Naive thymus-derived CD4-positive, alpha-beta T cell (primary cell): ENCODE data around the gene GALNT14. TPM values are rescaled to one million over a fixed set of nuclear protein-coding genes. Genes with fewer than 3 reads are reported as not detected.

Experiments used
- ATAC-seq: fragments of 150-1000 bp; cut with Tn5 transposase; 2 replicates; pipeline ENCODE4 v1.10.0; 2021; ENCODE audit warnings: mild to moderate bottlenecking, moderate library complexity
- CTCF ChIA-PET: fragments of 350-600 bp; sonication (Branson Sonifier 250); formaldehyde crosslinking; loops from one replicate; lab custom pipeline; 2021; ENCODE audit warnings: antibody characterized with exemption; lab: Charles Lee
- POLR2A ChIA-PET: fragments of 350-600 bp; sonication (Branson Sonifier 250); formaldehyde crosslinking; loops from one replicate; lab custom pipeline; 2021; ENCODE audit warnings: antibody characterized with exemption, inconsistent platforms; lab: Charles Lee
- DNase-seq, 9 donors: peaks; one replicate each; pipeline versions ENCODE4 v3.0.0 to v3.0.0-alpha.2; 2020 to 2022; ENCODE audit warnings: mixed read lengths in 1 of 9
- H3K27ac ChIP-seq: one replicate; pipeline ENCODE4 v1.7.0; 2013; ENCODE audit warnings: mild to moderate bottlenecking, low read depth, low read length, moderate library complexity
- H3K27me3 ChIP-seq, 2 donors: one replicate each; pipeline ENCODE4 v1.7.0; 2013; ENCODE audit warnings: low read length in 2 of 2, mild to moderate bottlenecking in 2 of 2, moderate library complexity in 2 of 2; ENCODE audit not compliant: control insufficient read depth in 2 of 2, insufficient read depth in 2 of 2
- H3K36me3 ChIP-seq, 3 experiments: 1 replicate in 2 of 3; 2 replicates in 1 of 3; pipeline ENCODE4 v1.7.0; 2013; ENCODE audit warnings: low read length in 3 of 3, mild to moderate bottlenecking in 3 of 3, moderate library complexity in 1 of 3; ENCODE audit not compliant: insufficient read depth in 3 of 3, control insufficient read depth in 2 of 3
- H3K4me1 ChIP-seq, 2 donors: one replicate each; pipeline ENCODE4 v1.7.0; 2013; ENCODE audit warnings: low read length in 2 of 2, mild to moderate bottlenecking in 2 of 2, moderate library complexity in 1 of 2; ENCODE audit not compliant: control insufficient read depth in 2 of 2, insufficient read depth in 2 of 2
- H3K4me3 ChIP-seq: 2 replicates; pipeline ENCODE4 v1.7.0; 2013; ENCODE audit warnings: mild to moderate bottlenecking, low read length
- H3K9me3 ChIP-seq, 3 experiments: 1 replicate in 2 of 3; 2 replicates in 1 of 3; pipeline ENCODE4 v1.7.0; 2013; ENCODE audit warnings: low read length in 3 of 3; ENCODE audit not compliant: control insufficient read depth in 2 of 3
- H3K27ac Mint-ChIP-seq, 9 donors: one replicate each; pipeline ENCODE4 v1.8.0; 2020 to 2022; ENCODE audit warnings: mixed read lengths in 9 of 9, mild to moderate bottlenecking in 8 of 9, moderate library complexity in 5 of 9, inconsistent platforms in 2 of 9
- H3K27me3 Mint-ChIP-seq, 5 donors: one replicate each; pipeline ENCODE4 v1.8.0; 2021 to 2022; ENCODE audit warnings: mixed read lengths in 5 of 5, mild to moderate bottlenecking in 1 of 5
- H3K36me3 Mint-ChIP-seq, 5 donors: one replicate each; pipeline ENCODE4 v1.8.0; 2020 to 2022; ENCODE audit warnings: mixed read lengths in 5 of 5, mild to moderate bottlenecking in 3 of 5, inconsistent platforms in 1 of 5
- H3K4me1 Mint-ChIP-seq, 7 donors: one replicate each; pipeline ENCODE4 v1.8.0; 2020 to 2022; ENCODE audit warnings: mixed read lengths in 7 of 7, mild to moderate bottlenecking in 3 of 7, inconsistent platforms in 1 of 7
- H3K4me3 Mint-ChIP-seq, 10 donors: one replicate each; pipeline ENCODE4 v1.8.0; 2020 to 2022; ENCODE audit warnings: mild to moderate bottlenecking in 10 of 10, mixed read lengths in 10 of 10, moderate library complexity in 6 of 10, inconsistent platforms in 2 of 10
- H3K9me3 Mint-ChIP-seq, 11 donors: one replicate each; pipeline ENCODE4 v1.8.0; 2020 to 2022; ENCODE audit warnings: mixed read lengths in 11 of 11, mild to moderate bottlenecking in 4 of 11, inconsistent platforms in 1 of 11, moderate library complexity in 1 of 11
- intact Hi-C, 2 donors: fragments of 100-400 bp; cut with micrococcal nuclease; formaldehyde crosslinking; loops; one replicate each; pipeline ENCODE4 v1.15.1; 2023
- polyA plus RNA-seq, 2 donors: library from polyadenylated mRNA; unstranded; fragments of 300-500 nt; fragmentation: Illumina TruSeq; gene quantifications; one replicate each; pipeline ENCODE4 v1.2.3, GENCODE V29; 2021
- total RNA-seq, 6 experiments: library from RNA in 5 of 6; stranded (reverse) in 5 of 6; gene quantifications; 1 replicate in 5 of 6; 2 replicates in 1 of 6; pipeline ENCODE4 v1.2.3 and lab custom pipeline; 2021 to 2026

GALNT14 gene
- total and polyA plus RNA-seq, 7 experiments from 2014 or later = 0.64 to 1.1 TPM; not detected in 5

DNA sequence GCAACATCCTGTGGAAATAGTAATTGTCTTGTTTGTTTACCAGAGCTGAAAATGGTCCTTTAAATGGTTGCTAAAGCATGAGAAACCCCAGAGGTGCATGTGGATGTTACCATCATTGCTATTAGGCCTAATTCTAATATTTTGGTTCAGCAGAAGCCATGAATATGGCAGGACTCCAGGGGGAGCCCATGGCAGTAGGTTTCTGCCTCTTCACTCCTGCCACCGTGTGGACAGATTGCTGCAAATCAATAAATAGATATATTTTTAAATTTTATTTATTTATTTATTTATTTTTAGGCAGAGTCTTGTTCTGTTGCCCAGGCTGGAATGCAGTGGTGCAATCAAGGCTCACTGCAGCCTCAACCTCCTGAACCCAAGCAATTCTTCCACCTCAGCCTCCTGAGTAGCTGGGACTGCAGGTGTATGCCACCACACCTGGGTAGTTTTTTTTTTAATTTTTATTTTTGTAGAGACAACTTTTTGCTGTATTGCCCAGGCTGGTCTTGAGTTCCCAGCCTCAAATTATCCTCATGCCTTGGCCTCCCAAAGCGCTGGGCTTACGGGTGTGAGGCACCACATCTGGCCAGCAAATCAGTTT is 276.1 kb downstream of the GALNT14 start:
- Mint-ChIP-seq H3K4me3 (no peak overlapping the region), H3K4me1 (peaks cover 0 to 14% (median 2%) of the 10 kb centered on the region in 7 donors), H3K9me3 (peaks cover 0 to 1% (median 0%) of the 10 kb centered on the region in 11 donors), H3K27me3 (peaks cover 6 to 21% (median 11%) of the 10 kb centered on the region in 5 donors), H3K36me3 (no peaks in the 10 kb centered on the region), H3K27ac (no peak overlapping the region)
- H3K36me3 ChIP-seq = no peaks in the 10 kb centered on the region
- ChIA-PET POLR2A (no interaction called here), CTCF (interaction anchor here (1.5 to 2.9 kb wide), 3 partner anchors 149 to 471 kb away, joined by 4 to 12 read pairs (median 10); no protein-coding TSS in a partner anchor)
- DNase-seq (peak in 6 of 9 donors; percentile 2 to 40 (median 26)), ATAC-seq (peak; percentile 73)
- H3K27me3 ChIP-seq = no peaks in the 10 kb centered on the region
- no peaks in the 10 kb centered on the region for H3K4me1 ChIP-seq
- H3K9me3 ChIP-seq = no peaks in the 10 kb centered on the region
- H3K4me3 ChIP-seq = no peak overlapping the region
- intact Hi-C loops = loop anchor here (1.0 to 10.0 kb wide), 3 partner anchors 148 to 697 kb away; no protein-coding TSS in a partner anchor
- H3K27ac ChIP-seq = no peak overlapping the region

DNA sequence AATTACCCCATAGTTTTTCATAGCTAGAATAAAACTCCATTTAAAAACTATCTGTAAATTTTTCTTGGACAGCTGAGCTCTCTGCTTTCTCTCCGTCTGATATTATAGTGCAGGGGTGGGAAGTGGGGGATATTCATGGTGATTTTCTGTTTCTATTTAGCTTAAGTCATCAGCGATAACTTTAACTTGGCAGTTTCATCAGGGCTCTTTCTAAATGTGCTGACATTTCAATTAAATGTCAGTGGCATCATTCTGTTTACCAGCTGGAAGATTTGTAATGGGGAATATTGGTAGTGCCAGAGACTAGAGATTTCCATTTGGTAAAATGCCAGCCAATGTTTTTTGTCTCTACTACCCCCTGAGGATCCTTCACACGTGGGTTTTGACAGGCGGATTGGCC is 277.5 kb downstream of the GALNT14 start:
- ATAC-seq (no peak), DNase-seq (no peak)
- CTCF ChIA-PET = interaction anchor here (0.6 to 2.9 kb wide), 3 partner anchors 16 to 473 kb away, joined by 3 to 12 read pairs (median 4); no protein-coding TSS in a partner anchor
- Mint-ChIP-seq H3K9me3 (no peaks in the 10 kb centered on the region), H3K27ac (no peak overlapping the region), H3K4me1 (peaks cover 0 to 2% (median 0%) of the 10 kb centered on the region in 7 donors), H3K4me3 (no peak overlapping the region), H3K36me3 (no peaks in the 10 kb centered on the region), H3K27me3 (peaks cover 3 to 9% (median 6%) of the 10 kb centered on the region in 5 donors)
- Histone ChIP-seq H3K27ac (no peak overlapping the region), H3K4me3 (no peak overlapping the region), H3K4me1 (no peaks in the 10 kb centered on the region), H3K9me3 (no peaks in the 10 kb centered on the region), H3K27me3 (no peaks in the 10 kb centered on the region), H3K36me3 (no peaks in the 10 kb centered on the region)
- POLR2A ChIA-PET = no interaction called here
- intact Hi-C loops = loop anchor here in 1 of 2 donors (10.0 kb wide), 1 partner anchor 696 kb away; no protein-coding TSS in a partner anchor

Other genes with a start within 250 kb of the GALNT14 start
- gene CAPN14, start 79.1 kb upstream of the GALNT14 start, total RNA-seq = under 1 TPM; 0.24 to 0.92 (median 0.62) TPM
- gene CAPN14, start 79.1 kb upstream of the GALNT14 start, polyA plus RNA-seq = under 1 TPM; 0.16 to 0.30 TPM
- gene EHD3, start 95.7 kb upstream of the GALNT14 start, total RNA-seq = 1 to 10 TPM; 1.6 to 4.5 (median 3.5) TPM
- 1 to 10 TPM; 3.8 to 4.6 TPM for gene EHD3, start 95.7 kb upstream of the GALNT14 start, polyA plus RNA-seq